GM21825 (cell line): ENCODE data around the gene FAM171A2.
"Not testable (repeated sequence)": the region's sequence is repeated elsewhere in the genome, so short reads cannot be mapped to it uniquely, and the experiment has no call there.

Experiments used
- ATAC-seq: cut with Tn5 transposase; IDR thresholded peaks from one replicate; pipeline ENCODE4 v1.9.1; 2021; ENCODE audit warnings: mild to moderate bottlenecking, moderate library complexity; ENCODE audit not compliant: unreplicated experiment

The FAM171A2 gene

GRCh38 chr17:44363613-44364159, at the start of gene FAM171A2:
TSS of gene FAM171A2 (minus strand) at chr17:44363853. CDS start at chr17:44363714, 139 bp downstream.
- peak; percentile 54 for ATAC-seq

GRCh38 chr17:44409309-44410028, 45.8 kb upstream of the FAM171A2 start:
- no peak for ATAC-seq

GRCh38 chr17:44408786-44409185, 45.1 kb upstream of the FAM171A2 start:
- ATAC-seq, result no peak

DNA sequence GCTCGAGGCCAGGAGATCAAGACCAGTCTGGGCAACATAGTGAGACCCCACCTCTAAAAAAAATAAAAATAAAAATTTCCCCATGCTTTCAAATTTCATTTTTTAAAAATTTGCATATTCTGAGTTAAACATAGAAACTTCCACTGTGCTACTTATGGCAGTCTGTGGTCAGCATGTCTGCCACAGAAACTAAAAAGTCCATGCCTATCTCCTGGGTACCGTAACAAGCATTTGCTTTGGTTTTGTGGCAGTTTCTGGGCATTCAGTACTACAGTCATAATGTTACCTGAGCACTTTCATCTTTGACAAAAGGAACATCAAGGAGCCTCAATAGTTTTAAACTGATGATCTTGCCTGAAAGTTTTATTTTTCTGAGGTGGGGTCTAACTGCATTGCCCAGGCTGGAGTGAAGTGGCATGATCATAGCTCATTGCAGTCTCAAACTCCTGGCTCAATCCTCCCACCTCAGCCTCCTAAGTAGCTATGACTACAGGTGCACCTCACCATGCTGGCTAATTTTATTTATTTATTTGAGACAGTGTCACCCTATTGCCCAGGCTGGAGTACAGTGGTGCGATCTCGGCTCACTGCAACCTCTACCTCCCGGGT, 39.0 kb upstream of the FAM171A2 start:
- peak; percentile 71 for ATAC-seq

DNA sequence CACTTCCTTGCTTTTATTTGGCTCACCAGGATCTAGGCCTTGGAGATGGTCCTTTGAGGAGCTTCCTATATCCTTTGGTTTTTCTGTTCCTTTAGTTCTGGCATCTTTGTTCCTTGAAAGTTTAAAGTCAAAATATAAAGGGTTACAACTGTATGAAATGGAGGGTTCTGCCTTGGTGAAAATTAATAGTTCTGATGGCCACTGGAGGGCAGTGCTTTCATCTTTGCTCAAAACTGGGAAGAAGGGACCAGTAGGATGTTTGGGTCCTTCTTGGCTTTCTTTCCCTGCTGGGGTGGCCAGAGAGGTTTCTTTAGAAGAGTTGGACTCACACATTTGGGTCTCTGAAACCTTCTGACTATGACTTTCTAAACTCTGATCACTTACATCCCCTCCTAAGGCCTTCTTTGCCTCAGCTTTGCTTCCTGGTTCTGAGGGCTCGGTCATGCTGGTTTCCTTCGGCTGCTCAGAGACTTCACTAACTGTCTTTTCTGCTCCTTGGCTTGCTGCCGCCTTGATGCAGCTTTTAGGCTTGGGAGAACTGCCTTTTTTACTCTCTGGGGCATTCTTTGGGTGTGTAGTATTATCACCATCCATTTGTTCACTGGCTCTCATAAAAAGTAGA, 36.7 kb upstream of the FAM171A2 start:
- no peak for ATAC-seq

DNA sequence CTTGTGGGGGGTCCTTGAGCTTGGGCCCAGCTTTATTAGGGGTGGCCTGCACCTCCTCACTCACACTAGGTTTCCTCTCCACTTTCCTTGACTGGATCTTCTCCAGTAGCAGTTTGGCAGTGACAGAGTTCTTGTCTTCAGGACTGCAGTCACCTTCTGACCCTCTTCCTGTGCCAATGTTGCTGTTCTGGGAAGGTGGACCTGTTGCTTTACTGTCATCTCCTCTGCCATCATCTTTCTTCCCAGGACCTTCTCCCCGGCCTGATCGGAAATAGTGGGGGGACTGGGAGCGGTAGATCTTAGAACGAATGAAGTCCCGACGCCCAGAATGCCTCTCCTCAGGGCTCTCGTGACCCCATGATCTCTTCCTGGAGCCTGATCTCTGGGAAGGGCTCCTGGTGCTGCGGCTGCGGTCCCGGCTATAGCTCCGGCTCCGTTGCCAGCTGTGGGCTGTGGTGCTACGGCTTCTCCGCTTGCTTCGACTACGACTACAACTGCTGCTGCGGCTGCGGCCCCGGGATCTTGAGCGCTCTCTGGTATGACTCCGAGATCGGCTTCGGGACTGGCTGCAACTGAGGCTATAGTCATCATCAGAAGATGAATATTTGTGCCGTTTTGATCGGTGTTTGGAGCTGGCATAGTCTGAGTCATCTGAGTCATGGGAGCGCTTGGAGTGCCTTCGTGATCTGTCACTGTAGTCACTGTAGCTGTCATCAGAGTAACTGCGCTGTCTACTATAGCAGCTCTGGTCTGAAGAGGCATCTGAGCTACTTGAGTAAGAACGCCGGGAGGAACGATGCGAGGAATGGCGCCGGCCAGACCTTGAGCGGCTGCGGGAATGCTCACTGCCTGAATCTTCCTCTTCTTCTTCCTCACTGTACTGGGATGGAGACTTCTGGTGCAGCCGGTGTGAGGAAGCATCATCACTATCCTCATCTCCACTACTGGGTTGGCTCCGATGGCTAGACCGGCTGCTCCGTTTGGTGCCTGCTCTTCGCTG, 35.3 kb upstream of the FAM171A2 start:
- ATAC-seq, result no peak

- ATAC-seq, result no peak
Observed at GRCh38 chr17:44397479-44398440, 34.1 kb upstream of the FAM171A2 start.

GRCh38 chr17:44396946-44397345, 33.3 kb upstream of the FAM171A2 start:
- no peak for ATAC-seq

DNA sequence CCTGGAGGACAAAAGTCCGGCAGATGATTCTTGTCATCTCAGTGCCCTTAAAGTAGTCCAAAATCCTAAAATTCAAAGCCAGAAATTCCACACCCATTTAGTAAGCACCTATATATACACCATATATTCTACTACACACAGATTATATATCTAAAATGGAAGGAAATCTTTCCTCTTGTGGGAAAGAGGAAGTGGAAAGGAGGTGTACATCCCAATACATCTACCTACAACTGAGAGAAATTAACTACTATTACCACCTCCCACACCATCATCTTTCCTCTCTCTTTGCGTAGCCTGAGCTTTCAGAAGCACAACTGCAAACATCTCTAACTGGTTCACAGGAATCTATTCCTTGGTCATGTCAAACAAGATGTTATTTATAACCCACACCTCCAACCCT, 31.2 kb upstream of the FAM171A2 start:
- ATAC-seq, result no peak

- not testable (repeated sequence) for ATAC-seq
Observed at GRCh38 chr17:44394112-44394511, 30.5 kb upstream of the FAM171A2 start.

DNA sequence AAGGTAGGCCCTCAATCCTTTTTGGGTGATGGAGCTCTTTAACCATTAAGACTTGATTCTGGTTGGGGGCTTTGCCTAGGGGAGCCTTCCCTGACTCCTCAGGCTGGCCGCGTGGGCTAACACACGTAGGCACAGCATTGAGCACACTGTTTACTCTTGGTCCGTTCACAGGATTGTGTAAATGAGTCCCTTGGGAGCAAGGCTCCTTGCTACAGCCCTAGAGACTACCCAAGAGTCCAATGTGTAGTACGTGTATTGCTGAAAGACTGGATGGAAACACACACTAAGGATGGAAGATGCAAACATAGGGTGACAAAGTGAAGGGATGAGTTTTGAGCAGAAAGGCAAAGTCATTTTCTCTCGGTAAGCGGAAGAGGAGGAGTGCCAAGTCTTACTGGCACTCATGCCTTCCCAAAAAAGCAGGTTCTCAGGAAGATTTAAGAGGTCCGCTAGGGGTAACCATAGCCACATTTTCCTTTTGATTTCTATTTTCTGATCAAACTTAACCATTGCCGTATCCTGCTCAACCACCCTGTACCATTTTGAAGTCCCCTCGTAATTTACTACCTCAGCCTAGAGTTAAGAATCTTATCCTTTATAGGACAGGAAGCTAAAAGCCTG, 26.7 kb upstream of the FAM171A2 start:
- no peak for ATAC-seq

- no peak for ATAC-seq
Observed at GRCh38 chr17:44389723-44390202, 26.1 kb upstream of the FAM171A2 start.

DNA sequence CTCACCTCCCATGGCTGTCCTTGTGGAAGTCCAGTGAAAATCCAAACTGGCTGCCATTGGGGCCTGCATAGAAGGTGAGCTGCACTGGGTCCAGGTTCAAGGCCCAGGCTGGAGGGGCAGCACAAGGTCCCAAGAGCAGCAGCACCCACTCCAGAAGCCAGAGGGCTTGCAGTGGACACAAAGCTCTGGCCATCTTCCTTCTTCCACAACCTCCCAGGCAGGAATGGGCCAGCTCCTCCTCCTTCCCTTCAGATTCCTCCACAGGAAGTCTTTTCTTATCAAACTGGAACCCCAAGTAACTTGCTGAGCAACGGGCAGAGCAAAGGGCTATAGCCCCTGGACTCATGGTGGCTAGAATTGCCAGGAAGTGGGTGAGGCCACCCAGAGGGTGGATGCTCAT, 25.6 kb upstream of the FAM171A2 start, which contains the start of gene ITGA2B:
Gene ITGA2B, minus strand, starts transcription at position 369 of the 400 bp plus-strand sequence. Its CDS starts 176 bp downstream, at position 193.
- no peak for ATAC-seq

DNA sequence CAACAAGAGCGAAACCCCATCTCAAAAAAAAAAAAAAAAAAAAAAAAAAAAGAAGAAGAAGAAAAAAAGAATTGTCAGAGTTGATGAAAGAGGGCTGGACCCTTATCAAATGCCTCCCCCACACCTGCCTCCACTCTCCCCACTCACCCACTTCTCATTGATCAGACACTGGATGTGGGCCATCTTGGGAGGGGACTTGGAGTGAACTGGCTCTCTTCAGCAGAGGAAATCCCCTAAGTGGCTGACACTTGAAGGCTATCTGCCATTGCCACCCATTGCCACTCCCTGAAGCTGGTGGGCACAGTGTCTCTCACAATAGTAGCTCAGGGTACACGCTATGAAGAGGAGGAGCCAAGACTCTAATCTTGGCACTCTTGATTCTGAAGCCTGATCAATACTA, 24.2 kb upstream of the FAM171A2 start:
- no peak for ATAC-seq

- ATAC-seq, result no peak
Observed at GRCh38 chr17:44386182-44386525, 22.5 kb upstream of the FAM171A2 start.

DNA sequence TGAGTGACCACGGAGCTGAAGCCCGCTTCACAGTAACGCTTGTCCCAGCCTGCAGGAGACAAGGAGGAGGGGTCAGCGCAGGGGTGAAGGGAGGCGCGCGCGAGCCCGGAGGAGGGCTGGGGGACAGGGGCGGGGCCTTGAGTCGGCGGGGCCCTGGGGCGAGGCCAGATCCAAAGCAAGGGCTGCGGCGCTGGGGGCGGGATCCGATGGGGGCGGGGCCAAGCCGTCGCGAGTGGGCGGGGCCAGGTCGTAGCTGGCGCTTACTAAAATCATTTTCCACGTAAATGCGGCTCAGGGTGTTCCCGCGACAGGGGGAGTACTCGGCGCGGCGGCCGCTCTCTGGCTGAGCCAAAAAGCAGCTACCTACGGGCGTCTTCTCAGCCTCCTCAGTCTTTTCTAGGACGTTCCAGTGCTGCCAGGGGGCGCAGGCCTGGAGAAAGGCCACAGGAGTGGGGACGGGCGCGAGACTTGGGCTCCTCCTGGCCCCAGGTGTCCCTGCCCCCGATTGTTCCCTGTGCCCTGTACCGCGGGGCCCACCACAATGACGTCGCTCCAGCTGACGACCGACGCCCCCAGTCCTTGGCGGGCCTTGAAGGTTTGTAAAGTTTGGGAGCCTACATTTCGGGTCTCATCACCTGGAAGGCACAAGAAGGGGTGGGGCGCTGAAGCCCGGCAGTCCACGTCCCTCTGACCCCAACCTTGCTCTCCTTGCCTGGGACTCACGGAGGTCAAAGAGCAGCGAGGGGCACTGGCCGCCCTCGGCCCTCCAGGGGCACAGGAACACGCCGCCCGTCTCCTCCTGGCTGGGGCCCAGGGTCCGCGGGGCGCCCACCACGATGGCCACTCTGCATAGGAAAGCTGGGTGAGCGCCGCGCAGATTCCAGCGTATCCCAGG, 21.9 kb upstream of the FAM171A2 start:
- no peak for ATAC-seq

GRCh38 chr17:44384823-44385286, 21.2 kb upstream of the FAM171A2 start:
- ATAC-seq, result no peak
